Left ventricle myocardium inferior (tissue), 1 donor: Measurements from ENCODE around the gene FBXO8. TPM values are rescaled to one million over a fixed set of nuclear protein-coding genes. Genes with fewer than 3 reads are reported as not detected.

ENCODE experiments used
- DNase-seq: peaks from one replicate; pipeline ENCODE4 v3.0.0-alpha.2; 2020
- H3K27ac ChIP-seq: fragments of 200-600 bp; replicated peaks from 2 replicates; pipeline ENCODE4 v1.8.0; 2021
- H3K27me3 ChIP-seq: fragments of 200-600 bp; 2 replicates; pipeline ENCODE4 v1.8.0; 2021; ENCODE audit warnings: low read depth
- H3K36me3 ChIP-seq: fragments of 200-600 bp; 2 replicates; pipeline ENCODE4 v1.8.0; 2021
- H3K4me1 ChIP-seq: fragments of 200-600 bp; 2 replicates; pipeline ENCODE4 v1.8.0; 2021
- H3K4me3 ChIP-seq: fragments of 200-600 bp; 2 replicates; pipeline ENCODE4 v1.8.0; 2021; ENCODE audit warnings: mild to moderate bottlenecking, moderate library complexity
- H3K9me3 ChIP-seq: fragments of 200-600 bp; replicated peaks from 2 replicates; pipeline ENCODE4 v1.8.0; 2021
- intact Hi-C: fragments of 100-400 bp; cut with micrococcal nuclease; formaldehyde crosslinking; loops from one replicate; pipeline ENCODE4 v1.11.0; 2022
- total RNA-seq: library from RNA; stranded (reverse); fragmentation: NEBNext Ultra II Directional; extraction: Animal tissue kit (Norgen Biotek cat#: 25700); gene quantifications from one replicate; pipeline ENCODE4 v1.2.1, GENCODE V29; 2021
- TF ChIP-seq, protein P1 (sequence below): fragments of 200-600 bp; IDR thresholded peaks from 2 replicates; pipeline ENCODE4 v1.8.0; 2021; ENCODE audit warnings: antibody characterized with exemption, mild to moderate bottlenecking, borderline replicate concordance
- donor health status: DM: no; HTN: yes; CAD: no; lungs with severe emphysema.

Gene FBXO8
- total RNA-seq, 1 donor from 2014 or later = 29.5 TPM

DNA sequence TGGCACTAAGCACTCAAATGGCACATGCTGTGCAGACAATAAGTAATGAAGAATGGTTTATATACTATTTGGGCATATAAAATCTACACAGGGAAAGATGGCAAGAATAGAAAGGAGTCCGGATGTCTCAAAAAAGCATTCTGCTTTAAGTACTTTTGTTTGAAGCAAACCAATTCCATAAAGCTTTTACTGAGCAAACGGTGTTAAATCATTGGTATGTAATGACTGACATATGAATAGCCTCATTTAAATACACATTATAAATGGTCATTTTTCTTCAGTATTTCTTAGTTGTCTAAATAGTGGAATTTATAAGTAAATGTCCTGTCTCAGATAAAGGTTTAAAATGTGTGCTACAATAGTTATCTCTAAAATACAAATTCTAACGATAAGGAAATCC, 6.0 kb downstream of the FBXO8 start:
- Histone ChIP-seq H3K4me1 (peaks cover 52% of the 10 kb centered on the region), H3K36me3 (no peaks in the 10 kb centered on the region)
- no peak for DNase-seq

DNA sequence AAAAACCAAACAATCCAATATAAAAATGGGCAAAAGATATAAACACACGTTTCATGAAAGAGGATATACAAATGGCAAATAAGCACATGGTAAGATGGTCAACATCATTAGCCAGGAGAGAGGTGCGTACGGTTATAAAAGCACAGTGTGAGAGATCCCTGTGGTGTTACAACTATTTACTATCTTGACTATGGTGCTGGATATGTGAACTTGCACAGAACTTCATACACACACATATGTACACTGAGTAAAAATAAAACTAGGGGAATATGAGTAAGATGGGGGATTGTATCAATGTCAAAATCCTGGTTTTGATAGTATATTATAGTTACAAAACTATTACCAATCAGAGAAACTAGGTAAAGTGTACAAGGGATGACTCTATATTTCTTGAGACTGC, 8.4 kb downstream of the FBXO8 start:
- intact Hi-C loops = no loop called here
- H3K36me3 ChIP-seq = no peaks in the 10 kb centered on the region
- TF ChIP-seq, protein P1, sequence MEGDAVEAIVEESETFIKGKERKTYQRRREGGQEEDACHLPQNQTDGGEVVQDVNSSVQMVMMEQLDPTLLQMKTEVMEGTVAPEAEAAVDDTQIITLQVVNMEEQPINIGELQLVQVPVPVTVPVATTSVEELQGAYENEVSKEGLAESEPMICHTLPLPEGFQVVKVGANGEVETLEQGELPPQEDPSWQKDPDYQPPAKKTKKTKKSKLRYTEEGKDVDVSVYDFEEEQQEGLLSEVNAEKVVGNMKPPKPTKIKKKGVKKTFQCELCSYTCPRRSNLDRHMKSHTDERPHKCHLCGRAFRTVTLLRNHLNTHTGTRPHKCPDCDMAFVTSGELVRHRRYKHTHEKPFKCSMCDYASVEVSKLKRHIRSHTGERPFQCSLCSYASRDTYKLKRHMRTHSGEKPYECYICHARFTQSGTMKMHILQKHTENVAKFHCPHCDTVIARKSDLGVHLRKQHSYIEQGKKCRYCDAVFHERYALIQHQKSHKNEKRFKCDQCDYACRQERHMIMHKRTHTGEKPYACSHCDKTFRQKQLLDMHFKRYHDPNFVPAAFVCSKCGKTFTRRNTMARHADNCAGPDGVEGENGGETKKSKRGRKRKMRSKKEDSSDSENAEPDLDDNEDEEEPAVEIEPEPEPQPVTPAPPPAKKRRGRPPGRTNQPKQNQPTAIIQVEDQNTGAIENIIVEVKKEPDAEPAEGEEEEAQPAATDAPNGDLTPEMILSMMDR = no peak
- DNase-seq = no peak
- no peaks in the 10 kb centered on the region for H3K27me3 ChIP-seq
- H3K9me3 ChIP-seq = peaks cover 6% of the 10 kb centered on the region
- H3K4me1 ChIP-seq = peaks cover 28% of the 10 kb centered on the region
- H3K27ac ChIP-seq = no peak overlapping the region
- no peak overlapping the region for H3K4me3 ChIP-seq

More for the DNA sequence above, 6.0 kb downstream of the FBXO8 start:
- Histone ChIP-seq H3K27ac (no peak overlapping the region), H3K9me3 (peaks cover 6% of the 10 kb centered on the region), H3K27me3 (no peaks in the 10 kb centered on the region), H3K4me3 (no peak overlapping the region)
- intact Hi-C loops = no loop called here
- TF ChIP-seq, protein P1 = no peak

DNA sequence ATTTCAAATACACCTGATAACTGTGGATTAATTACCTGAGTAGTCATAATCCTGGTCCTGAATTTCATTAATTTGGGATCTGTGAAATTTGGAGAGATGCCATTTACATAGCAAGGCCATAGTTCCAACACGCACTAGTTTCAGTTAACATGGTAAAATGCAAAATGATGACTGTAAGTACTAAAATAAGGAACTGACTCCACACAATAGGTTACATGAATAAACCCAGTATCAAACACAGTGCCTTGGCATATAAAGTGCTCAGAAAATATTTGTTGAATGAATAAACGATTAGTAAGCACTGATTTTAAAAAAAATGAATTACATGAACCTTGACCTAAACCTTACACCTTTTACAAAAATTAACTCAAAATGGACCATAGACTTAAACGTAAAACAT, 9.0 kb downstream of the FBXO8 start:
- intact Hi-C loops = no loop called here
- no peak for DNase-seq
- Histone ChIP-seq H3K4me1 (peaks cover 27% of the 10 kb centered on the region), H3K9me3 (peaks cover 4% of the 10 kb centered on the region), H3K4me3 (no peak overlapping the region), H3K36me3 (no peaks in the 10 kb centered on the region), H3K27ac (no peak overlapping the region), H3K27me3 (no peaks in the 10 kb centered on the region)
- TF ChIP-seq, protein P1 = no peak

DNA sequence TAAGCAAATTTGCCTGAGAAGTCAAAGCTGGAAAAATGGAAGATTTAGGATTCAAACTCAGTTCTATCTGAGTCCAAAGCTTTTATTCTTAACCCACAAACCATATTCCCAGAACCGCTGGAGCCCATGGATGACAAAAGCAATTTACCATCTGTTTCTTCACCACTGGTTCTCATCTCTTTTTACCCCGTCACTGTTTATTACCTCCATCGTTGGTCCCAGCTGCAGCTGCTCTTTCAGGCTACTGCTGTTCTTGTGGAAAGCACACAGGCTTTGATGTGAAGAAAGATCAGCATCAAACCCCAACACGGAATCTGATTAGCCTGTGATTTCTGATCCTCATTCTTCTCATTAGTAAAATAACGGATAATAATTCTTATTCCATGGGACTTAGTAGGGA, 9.5 kb downstream of the FBXO8 start:
- no peak for DNase-seq
- Histone ChIP-seq H3K27ac (no peak overlapping the region), H3K36me3 (no peaks in the 10 kb centered on the region), H3K4me1 (peaks cover 27% of the 10 kb centered on the region), H3K9me3 (no peaks in the 10 kb centered on the region), H3K27me3 (no peaks in the 10 kb centered on the region), H3K4me3 (no peak overlapping the region)
- intact Hi-C loops = no loop called here
- TF ChIP-seq, protein P1 = no peak

DNA sequence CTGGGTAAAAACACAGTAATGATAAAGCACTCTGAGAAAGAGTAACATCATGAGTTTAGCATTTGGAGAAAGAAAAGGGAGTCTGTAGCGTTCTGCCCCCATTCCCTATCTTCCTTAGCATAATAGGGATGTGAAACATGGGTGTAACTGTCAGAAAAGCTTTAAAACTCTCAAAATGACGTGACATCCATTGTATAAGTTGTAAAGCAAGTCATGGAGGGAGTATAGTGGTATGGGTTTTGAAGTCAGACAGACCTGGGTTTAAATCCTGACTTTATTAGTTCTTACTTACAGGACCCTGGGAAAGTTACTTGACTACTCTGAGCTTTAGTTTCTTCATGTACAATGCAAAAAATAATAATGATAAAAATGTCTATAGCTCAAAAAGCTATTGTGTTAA, 17.1 kb downstream of the FBXO8 start:
- TF ChIP-seq, protein P1 = no peak

DNA sequence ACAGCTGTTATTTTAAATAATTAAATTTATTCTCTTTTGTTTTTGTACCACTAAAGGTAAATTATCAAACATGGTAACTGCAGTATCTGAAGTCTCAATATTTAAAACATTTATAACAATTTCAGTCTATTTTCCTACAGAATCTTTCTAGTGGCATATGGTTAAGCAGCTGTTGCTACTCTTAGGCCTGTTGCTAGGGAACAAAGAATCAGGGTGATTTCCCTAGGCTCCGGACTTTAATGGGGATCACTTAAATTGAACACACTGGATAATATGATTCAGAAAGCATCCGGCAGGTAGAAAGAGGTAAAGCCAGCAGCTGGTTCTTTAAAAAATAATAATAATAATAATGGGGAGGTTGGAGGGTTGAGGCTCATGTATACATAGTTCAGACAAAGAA, 17.6 kb downstream of the FBXO8 start:
- Histone ChIP-seq H3K27me3 (no peaks in the 10 kb centered on the region), H3K27ac (no peak overlapping the region), H3K36me3 (no peaks in the 10 kb centered on the region), H3K4me1 (peaks cover 40% of the 10 kb centered on the region), H3K9me3 (no peaks in the 10 kb centered on the region), H3K4me3 (no peak overlapping the region)
- TF ChIP-seq, protein P1 = no peak
- intact Hi-C loops = no loop called here
- DNase-seq = no peak

More for the DNA sequence above, 17.1 kb downstream of the FBXO8 start:
- DNase-seq = no peak
- Histone ChIP-seq H3K4me1 (peaks cover 38% of the 10 kb centered on the region), H3K27me3 (no peaks in the 10 kb centered on the region), H3K9me3 (no peaks in the 10 kb centered on the region), H3K36me3 (no peaks in the 10 kb centered on the region), H3K4me3 (no peak overlapping the region), H3K27ac (no peak overlapping the region)
- intact Hi-C loops = no loop called here
